Stomach smooth muscle (tissue), 2 donors: ENCODE data around the gene F9.

Experiments used
- H3K27ac ChIP-seq: one replicate; pipeline ENCODE4 v1.7.0; 2013; ENCODE audit warnings: mild to moderate bottlenecking, low read length, inconsistent platforms
- H3K27me3 ChIP-seq, 2 donors: one replicate each; pipeline ENCODE4 v1.7.0; 2013; ENCODE audit warnings: low read length in 2 of 2; ENCODE audit not compliant: insufficient read depth in 2 of 2, control insufficient read depth in 1 of 2
- H3K36me3 ChIP-seq, 2 donors: one replicate each; pipeline ENCODE4 v1.7.0; 2013; ENCODE audit warnings: low read length in 2 of 2; ENCODE audit not compliant: control insufficient read depth in 2 of 2, insufficient read depth in 2 of 2
- H3K4me1 ChIP-seq: one replicate; pipeline ENCODE4 v1.7.0; 2013; ENCODE audit warnings: low read length; ENCODE audit not compliant: control insufficient read depth, insufficient read depth
- H3K4me3 ChIP-seq, 2 donors: one replicate each; pipeline ENCODE4 v1.7.0; 2013; ENCODE audit warnings: low read length in 2 of 2
- H3K9ac ChIP-seq, 2 donors: one replicate each; pipeline ENCODE4 v1.7.0; 2013; ENCODE audit warnings: low read length in 2 of 2, mild to moderate bottlenecking in 1 of 2
- H3K9me3 ChIP-seq, 2 donors: one replicate each; pipeline ENCODE4 v1.7.0; 2013; ENCODE audit warnings: low read length in 2 of 2; ENCODE audit not compliant: control insufficient read depth in 2 of 2
- donor health status: healthy.
- donor health status: Pancreatic carcinoma.

F9 gene

DNA sequence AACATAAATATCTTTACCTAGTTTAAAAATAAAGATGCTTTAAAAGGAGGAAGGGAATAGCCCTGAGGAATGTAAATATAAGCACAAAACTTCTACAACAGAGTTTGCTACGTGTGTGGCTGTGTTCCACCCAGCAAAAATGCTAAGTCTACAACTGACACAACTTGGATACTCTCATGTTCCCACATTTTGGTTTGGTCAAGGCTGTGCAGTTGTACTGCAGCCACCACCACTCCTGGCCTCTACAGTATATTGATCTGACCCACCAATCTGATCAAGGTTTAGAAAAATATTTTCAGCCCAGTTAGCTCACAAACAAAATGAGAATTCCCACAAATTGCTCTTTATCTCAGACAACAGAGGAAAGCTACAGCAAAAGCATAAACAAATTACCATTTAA is 12.1 kb downstream of the F9 start:
- Histone ChIP-seq H3K27me3 (no peaks in the 10 kb centered on the region), H3K9ac (no peak overlapping the region), H3K4me3 (no peak overlapping the region), H3K9me3 (no peaks in the 10 kb centered on the region), H3K4me1 (no peaks in the 10 kb centered on the region), H3K27ac (no peak overlapping the region), H3K36me3 (no peaks in the 10 kb centered on the region)

DNA sequence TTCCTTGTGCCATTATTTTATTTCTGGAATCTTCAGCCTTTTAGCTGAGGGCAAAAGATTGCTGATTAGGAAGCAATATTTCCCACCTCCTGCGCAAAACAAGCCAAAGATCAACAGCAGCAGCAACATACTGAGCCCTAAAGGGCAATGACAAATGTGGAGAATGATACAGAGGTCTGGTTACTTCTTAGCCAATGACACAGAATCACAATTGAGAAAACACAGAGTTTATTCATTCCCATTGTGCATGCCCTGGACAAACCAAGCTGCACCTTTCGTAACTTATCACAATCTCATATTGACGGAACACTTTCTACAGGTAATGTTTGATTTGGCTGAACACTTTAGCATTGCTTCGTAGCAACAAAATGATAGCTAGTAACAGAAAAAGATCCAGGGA is 13.4 kb downstream of the F9 start:
- H3K27me3 ChIP-seq = no peaks in the 10 kb centered on the region
- H3K36me3 ChIP-seq = no peaks in the 10 kb centered on the region
- H3K4me3 ChIP-seq = no peak overlapping the region
- no peak overlapping the region for H3K9ac ChIP-seq
- H3K27ac ChIP-seq = no peak overlapping the region
- H3K4me1 ChIP-seq = no peaks in the 10 kb centered on the region
- H3K9me3 ChIP-seq = no peaks in the 10 kb centered on the region

DNA sequence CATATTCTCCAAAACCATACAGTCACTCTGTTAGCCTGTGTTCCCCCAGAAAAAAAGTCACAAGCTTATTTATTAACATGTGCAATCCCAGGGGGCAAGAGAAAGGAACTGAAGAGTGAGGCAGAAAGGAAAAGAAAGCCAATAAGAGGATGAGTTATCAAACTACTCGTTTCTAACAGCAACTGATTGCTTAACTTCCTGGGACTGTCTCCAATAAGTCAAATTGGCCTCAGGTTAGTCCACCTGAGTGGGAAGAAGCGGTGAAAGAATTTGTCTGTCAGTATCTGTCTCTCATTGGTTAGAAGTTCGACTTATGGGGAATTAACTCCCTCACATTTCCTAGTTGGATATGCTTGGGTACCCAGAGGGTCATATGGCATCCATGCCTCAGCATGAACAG is 14.1 kb downstream of the F9 start:
- H3K27ac ChIP-seq = no peak overlapping the region
- H3K36me3 ChIP-seq = no peaks in the 10 kb centered on the region
- no peaks in the 10 kb centered on the region for H3K4me1 ChIP-seq
- no peak overlapping the region for H3K9ac ChIP-seq
- no peak overlapping the region for H3K4me3 ChIP-seq
- no peaks in the 10 kb centered on the region for H3K27me3 ChIP-seq
- no peaks in the 10 kb centered on the region for H3K9me3 ChIP-seq

DNA sequence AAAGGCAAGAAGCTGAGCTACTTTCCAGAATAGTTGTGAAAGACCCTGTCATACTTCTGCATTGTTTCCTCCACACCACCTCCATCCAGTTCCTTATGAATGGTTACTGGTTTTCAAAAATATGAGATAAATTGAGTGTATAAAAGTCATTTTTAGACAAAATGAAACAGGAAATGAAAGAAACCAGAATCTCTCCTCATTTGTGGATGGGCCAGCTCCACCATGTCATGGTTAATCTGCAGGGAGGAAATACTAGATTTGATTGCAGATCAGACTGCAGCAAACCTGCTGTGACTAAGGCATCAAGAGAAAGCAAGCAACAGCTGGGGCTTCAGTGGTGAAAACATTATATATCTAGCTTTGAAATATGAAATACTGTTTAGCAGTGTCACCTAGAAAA is 23.8 kb downstream of the F9 start:
- Histone ChIP-seq H3K36me3 (no peaks in the 10 kb centered on the region), H3K4me1 (no peaks in the 10 kb centered on the region), H3K9ac (no peak overlapping the region), H3K27ac (no peak overlapping the region), H3K4me3 (no peak overlapping the region), H3K9me3 (no peaks in the 10 kb centered on the region), H3K27me3 (peaks cover 0 to 13% of the 10 kb centered on the region in 2 donors)

DNA sequence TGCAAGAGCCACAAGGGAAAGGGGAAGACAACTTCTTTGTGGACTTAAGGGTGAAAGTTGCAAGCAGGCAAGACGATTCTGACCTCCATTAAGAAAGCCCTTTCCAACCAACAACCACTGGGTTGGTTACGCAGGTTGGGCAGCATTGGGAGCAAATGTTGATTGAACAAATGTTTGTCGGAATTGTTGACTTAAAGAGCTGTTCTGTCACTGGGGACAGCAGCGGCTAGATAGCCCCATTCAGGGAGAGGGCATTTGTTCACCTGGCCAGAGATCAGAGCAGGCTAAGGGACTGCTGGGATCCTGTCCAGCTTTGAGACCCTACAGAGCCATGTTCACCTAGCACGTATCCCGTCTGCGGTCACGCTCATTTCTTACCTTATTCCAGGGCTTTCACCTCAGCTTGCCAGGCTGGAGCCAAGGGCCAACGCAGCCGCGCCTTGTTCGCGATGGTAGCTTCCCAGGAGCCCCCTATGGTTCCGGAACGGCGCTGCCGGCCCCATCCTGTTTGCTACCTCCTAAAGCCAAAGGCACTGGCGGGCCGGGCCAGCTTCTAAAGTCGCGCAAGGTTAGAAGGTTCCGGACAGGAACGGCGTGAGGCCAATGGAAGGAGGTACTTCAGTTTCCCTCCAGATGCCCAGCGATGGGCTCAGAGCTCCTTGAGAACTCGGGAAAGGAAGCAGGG is 24.6 kb downstream of the F9 start:
- no peak overlapping the region for H3K9ac ChIP-seq
- no peaks in the 10 kb centered on the region for H3K4me1 ChIP-seq
- H3K4me3 ChIP-seq = no peak overlapping the region
- H3K27me3 ChIP-seq = peaks cover 0 to 13% of the 10 kb centered on the region in 2 donors
- no peak overlapping the region for H3K27ac ChIP-seq
- no peaks in the 10 kb centered on the region for H3K36me3 ChIP-seq
- no peaks in the 10 kb centered on the region for H3K9me3 ChIP-seq

DNA sequence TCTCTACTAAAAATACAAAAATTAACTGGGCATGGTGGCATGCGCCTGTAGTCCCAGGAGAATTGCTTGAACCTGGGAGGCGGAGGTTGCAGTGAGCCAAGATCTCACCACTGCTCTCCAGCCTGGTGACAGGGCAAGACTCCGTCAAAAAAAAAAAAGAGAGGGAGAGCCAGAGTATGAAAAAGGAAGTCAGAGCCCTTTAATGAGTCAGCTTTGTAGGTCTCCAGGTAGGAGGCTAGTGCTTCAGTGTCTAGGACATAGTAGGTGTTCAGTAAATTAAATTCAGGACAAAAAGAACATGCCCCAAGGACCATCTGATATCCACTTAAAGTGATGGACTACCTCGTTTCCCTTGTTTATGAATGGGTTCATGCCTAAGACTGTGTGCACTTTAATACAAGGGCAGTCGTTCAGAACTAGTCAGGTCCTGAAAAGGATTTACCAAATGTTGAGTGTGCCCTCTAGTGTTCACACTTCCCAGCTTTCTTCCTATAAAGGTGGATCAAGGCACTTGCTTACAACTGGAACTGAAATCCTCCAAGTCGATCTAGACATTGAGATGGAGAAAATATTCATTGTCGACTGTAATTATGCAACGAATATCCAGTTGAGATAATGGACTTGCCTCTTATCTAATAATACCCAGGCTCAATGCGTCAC is 29.0 kb downstream of the F9 start:
- H3K9ac ChIP-seq = no peak overlapping the region

DNA sequence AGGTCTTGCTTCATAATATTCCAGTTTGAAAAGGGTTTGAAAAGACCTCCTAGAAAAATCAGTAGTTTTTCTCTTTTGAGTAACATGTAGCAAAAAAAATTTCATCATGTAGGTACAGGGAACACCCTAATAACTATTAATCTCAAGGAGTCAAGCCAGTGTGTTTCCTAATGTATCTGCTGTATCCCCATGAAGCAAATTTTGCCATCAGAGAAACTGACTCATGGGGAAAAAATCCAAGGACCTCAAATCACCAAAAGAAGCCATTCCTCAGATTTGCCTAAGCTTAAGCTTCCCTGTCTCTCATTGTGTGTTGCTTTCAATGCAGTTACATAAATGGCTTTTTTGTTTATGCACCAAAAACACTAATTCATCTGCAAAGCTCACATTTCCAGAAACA is 29.7 kb downstream of the F9 start:
- H3K27me3 ChIP-seq = peaks cover 0 to 11% of the 10 kb centered on the region in 2 donors
- no peak overlapping the region for H3K4me3 ChIP-seq
- H3K27ac ChIP-seq = no peak overlapping the region
- H3K9me3 ChIP-seq = no peaks in the 10 kb centered on the region
- H3K36me3 ChIP-seq = no peaks in the 10 kb centered on the region
- H3K4me1 ChIP-seq = no peaks in the 10 kb centered on the region
- no peak overlapping the region for H3K9ac ChIP-seq

More for the DNA sequence above, 29.0 kb downstream of the F9 start:
- H3K27me3 ChIP-seq = peaks cover 0 to 13% of the 10 kb centered on the region in 2 donors
- no peaks in the 10 kb centered on the region for H3K9me3 ChIP-seq
- H3K27ac ChIP-seq = no peak overlapping the region
- H3K4me1 ChIP-seq = no peaks in the 10 kb centered on the region
- no peak overlapping the region for H3K4me3 ChIP-seq
- H3K36me3 ChIP-seq = no peaks in the 10 kb centered on the region

DNA sequence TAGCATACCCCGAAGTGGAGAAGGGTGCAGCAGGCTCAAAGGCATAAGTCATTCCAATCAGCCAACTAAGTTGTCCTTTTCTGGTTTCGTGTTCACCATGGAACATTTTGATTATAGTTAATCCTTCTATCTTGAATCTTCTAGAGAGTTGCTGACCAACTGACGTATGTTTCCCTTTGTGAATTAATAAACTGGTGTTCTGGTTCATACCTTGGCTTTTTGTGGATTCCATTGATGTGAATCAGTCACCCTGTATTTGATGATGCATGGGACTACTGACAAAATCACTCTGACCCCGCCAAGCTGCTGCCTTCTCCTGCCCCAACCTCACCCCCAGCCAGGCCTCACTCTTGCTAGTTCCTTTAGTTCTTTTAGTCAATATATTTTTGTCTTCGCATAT is 32.7 kb downstream of the F9 start:
- H3K9ac ChIP-seq = no peak overlapping the region
- no peak overlapping the region for H3K27ac ChIP-seq
- peaks cover 0 to 3% of the 10 kb centered on the region in 2 donors for H3K27me3 ChIP-seq
- H3K4me3 ChIP-seq = no peak overlapping the region
- no peaks in the 10 kb centered on the region for H3K36me3 ChIP-seq
- no peaks in the 10 kb centered on the region for H3K9me3 ChIP-seq
- H3K4me1 ChIP-seq = no peaks in the 10 kb centered on the region

DNA sequence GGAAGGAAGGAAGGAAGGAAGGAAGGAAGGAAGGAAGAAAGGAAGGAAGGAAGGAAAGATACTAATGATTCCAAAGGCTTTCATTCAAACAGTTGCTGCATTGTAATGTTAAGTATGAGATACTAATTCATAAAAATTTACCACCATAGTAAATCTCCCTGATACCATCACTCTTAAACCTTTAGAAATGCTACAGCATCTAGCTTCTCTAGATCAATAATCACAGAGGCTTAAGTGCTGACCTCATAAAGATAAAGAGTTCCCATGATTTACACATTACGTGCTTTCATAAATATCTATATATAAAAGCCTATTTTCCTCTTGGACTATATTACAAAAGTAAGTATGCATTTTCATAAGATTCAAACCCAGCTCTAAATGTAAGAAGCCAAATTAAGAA is 36.4 kb downstream of the F9 start:
- H3K36me3 ChIP-seq = no peaks in the 10 kb centered on the region
- H3K27ac ChIP-seq = no peak overlapping the region
- H3K4me1 ChIP-seq = no peaks in the 10 kb centered on the region
- no peak overlapping the region for H3K4me3 ChIP-seq
- H3K27me3 ChIP-seq = peaks cover 0 to 3% of the 10 kb centered on the region in 2 donors
- H3K9ac ChIP-seq = no peak overlapping the region
- no peaks in the 10 kb centered on the region for H3K9me3 ChIP-seq

DNA sequence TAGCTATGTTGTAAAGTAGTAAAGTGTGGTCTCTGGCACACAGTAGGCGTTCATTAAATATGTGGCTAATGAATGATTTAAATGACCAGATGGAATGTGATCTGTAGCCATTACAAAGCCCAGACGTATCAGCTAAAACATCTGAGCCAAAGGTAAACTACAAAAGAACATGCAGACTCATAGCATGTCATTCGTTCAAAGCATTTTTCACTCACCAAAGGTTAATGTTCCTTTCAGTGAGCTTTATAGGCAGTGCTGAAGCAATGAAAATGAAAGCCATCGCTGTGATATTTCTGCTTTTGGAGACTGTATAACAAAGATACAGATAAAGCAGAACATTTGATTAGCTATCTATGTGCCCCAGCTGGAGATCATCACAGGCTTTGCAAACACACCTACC is 50.5 kb downstream of the F9 start:
- H3K27me3 ChIP-seq = no peaks in the 10 kb centered on the region
- no peaks in the 10 kb centered on the region for H3K36me3 ChIP-seq
- H3K4me3 ChIP-seq = no peak overlapping the region
- H3K9me3 ChIP-seq = no peaks in the 10 kb centered on the region
- H3K4me1 ChIP-seq = no peaks in the 10 kb centered on the region
- no peak overlapping the region for H3K9ac ChIP-seq
- H3K27ac ChIP-seq = no peak overlapping the region

DNA sequence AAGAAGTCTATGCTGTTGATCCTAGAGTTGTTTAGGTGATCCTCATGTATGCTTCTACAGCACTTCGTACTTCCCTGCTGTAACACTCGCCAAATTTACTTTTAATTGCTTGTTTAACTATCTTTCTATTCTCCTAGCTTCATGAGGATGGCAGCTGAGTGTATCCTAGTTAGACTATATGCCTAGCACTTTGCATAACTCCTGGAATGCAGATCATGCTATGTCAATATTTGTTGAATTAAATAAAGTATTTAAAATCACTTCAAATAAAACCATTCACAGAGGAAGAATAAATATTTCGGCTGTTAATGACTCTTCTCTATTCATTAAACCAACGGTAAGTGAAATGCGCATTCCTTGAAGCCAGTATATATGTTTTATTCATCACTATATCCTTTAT is 55.1 kb downstream of the F9 start:
- no peaks in the 10 kb centered on the region for H3K27me3 ChIP-seq
- H3K27ac ChIP-seq = no peak overlapping the region
- no peaks in the 10 kb centered on the region for H3K4me1 ChIP-seq
- no peak overlapping the region for H3K9ac ChIP-seq
- H3K4me3 ChIP-seq = no peak overlapping the region
- H3K36me3 ChIP-seq = no peaks in the 10 kb centered on the region
- no peaks in the 10 kb centered on the region for H3K9me3 ChIP-seq
